GM12864 (cell line): ENCODE data around the gene NEUROG1.

Experiments used
- DNase-seq: peaks from one replicate; pipeline ENCODE4 v3.0.0-alpha.2; 2011; ENCODE audit warnings: low read depth
- H3K4me3 ChIP-seq: 2 replicates; pipeline ENCODE4 v1.5.1; 2011; ENCODE audit warnings: mild to moderate bottlenecking, low read depth, low read length, control low read depth
- TF ChIP-seq, protein P1 (sequence below): IDR thresholded peaks from 2 replicates; pipeline ENCODE4 v1.5.1; 2011; ENCODE audit warnings: low read depth, mild to moderate bottlenecking, moderate library complexity, low read length, control low read depth, inconsistent platforms; ENCODE audit errors: missing control alignments

Gene NEUROG1

DNA sequence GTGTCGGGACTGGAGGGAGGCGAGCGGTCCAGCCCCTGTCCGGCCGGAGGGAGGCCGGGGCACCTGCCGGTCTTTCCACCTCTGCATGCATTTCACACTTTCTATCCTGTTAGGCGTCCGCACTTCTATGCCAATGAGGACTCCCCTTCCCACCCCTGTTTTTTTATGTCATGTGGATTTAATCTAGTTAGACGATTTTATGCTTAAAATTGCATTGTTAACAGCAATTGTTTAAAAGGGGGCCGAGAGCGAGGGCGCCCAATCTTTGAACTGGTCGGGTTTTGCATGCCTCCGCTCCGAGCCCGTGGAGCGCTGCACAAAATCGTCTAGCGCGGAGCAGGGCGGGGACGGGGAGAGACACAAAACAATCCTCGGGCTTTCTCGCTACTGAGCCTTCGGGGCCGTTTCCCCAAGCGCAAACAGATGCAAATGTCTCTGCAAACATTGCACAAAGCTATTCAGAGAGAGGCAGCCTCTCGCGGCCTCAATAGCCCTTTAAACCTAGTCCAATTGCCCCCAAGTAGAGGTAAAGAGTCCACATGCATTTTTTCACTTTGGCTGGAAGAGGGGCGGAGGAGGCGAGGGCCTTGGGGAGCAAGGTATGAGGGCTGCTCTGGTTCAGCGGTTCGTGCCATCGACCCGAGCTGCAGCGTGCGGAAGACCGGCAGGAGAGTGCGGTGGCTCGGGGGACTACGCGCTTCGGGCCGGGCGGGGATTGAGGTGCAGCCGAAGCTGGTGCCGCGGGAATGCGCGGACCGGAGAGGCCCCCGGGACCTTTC, 46.1 kb downstream of the NEUROG1 start:
- no peak overlapping the region for H3K4me3 ChIP-seq
- TF ChIP-seq, protein P1, sequence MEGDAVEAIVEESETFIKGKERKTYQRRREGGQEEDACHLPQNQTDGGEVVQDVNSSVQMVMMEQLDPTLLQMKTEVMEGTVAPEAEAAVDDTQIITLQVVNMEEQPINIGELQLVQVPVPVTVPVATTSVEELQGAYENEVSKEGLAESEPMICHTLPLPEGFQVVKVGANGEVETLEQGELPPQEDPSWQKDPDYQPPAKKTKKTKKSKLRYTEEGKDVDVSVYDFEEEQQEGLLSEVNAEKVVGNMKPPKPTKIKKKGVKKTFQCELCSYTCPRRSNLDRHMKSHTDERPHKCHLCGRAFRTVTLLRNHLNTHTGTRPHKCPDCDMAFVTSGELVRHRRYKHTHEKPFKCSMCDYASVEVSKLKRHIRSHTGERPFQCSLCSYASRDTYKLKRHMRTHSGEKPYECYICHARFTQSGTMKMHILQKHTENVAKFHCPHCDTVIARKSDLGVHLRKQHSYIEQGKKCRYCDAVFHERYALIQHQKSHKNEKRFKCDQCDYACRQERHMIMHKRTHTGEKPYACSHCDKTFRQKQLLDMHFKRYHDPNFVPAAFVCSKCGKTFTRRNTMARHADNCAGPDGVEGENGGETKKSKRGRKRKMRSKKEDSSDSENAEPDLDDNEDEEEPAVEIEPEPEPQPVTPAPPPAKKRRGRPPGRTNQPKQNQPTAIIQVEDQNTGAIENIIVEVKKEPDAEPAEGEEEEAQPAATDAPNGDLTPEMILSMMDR: no peak
- no peak for DNase-seq

GRCh38 chr5:135488727-135489465, 46.9 kb downstream of the NEUROG1 start:
- H3K4me3 ChIP-seq: no peak overlapping the region
- TF ChIP-seq, protein P1: no peak
- no peak for DNase-seq

- no peak for DNase-seq
- TF ChIP-seq, protein P1: no peak
- no peak overlapping the region for H3K4me3 ChIP-seq
Measured at GRCh38 chr5:135487839-135488514, 47.8 kb downstream of the NEUROG1 start.

- TF ChIP-seq, protein P1: no peak
- no peak for DNase-seq
Measured at GRCh38 chr5:135487037-135487395, 48.7 kb downstream of the NEUROG1 start.

GRCh38 chr5:135486131-135487036, 49.4 kb downstream of the NEUROG1 start:
- no peak for DNase-seq
- TF ChIP-seq, protein P1: no peak
- no peak overlapping the region for H3K4me3 ChIP-seq

More at GRCh38 chr5:135487037-135487395, 48.7 kb downstream of the NEUROG1 start:
- H3K4me3 ChIP-seq: no peak overlapping the region

DNA sequence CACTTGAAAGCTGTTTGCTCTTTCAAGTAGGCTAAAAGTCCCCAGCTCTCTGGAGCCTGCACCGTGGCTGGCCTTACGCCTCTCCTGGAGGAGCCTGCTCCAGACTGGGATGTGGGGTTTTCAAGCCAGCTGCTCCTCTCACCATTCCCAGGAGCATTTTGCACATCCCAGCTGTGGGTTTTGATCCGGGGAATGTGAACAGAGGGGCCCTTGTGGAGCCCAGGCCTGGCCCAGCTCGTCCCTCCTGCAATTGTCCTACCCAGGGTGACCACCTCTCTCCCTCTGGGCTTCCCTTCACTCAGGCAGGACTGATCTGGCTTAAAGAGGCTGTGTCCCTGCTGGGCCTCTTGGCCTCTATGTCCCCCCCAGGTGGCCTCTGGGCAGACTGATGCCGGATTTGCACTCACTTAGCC, 51.1 kb downstream of the NEUROG1 start:
- TF ChIP-seq, protein P1: no peak
- DNase-seq: no peak
- H3K4me3 ChIP-seq: no peak overlapping the region
